KMS-11 (cell line): ENCODE data around the gene CD86.

Source experiments
- H2AFZ ChIP-seq: fragments of 200-600 bp; sonication (generic); 2 replicates; pipeline ENCODE4 v1.6.1; 2016; ENCODE audit warnings: antibody characterized with exemption, mixed run types, low read depth
- H3K27ac ChIP-seq: fragments of 200-600 bp; sonication (generic); 2 replicates; pipeline ENCODE4 v1.6.1; 2016; ENCODE audit warnings: mild to moderate bottlenecking, mixed run types
- H3K27me3 ChIP-seq: fragments of 200-600 bp; sonication (generic); 2 replicates; pipeline ENCODE4 v1.6.1; 2017; ENCODE audit warnings: mild to moderate bottlenecking, low read depth, mixed run types, moderate library complexity; ENCODE audit not compliant: insufficient read depth
- H3K36me3 ChIP-seq: fragments of 200-600 bp; sonication (generic); 2 replicates; pipeline ENCODE4 v1.6.1; 2017; ENCODE audit warnings: mild to moderate bottlenecking, mixed run types; ENCODE audit not compliant: insufficient read depth
- H3K4me1 ChIP-seq: fragments of 200-600 bp; sonication (generic); 2 replicates; pipeline ENCODE4 v1.6.1; 2016; ENCODE audit warnings: mild to moderate bottlenecking, low read depth, mixed run types; ENCODE audit not compliant: poor library complexity, severe bottlenecking
- H3K4me2 ChIP-seq: fragments of 200-600 bp; sonication (generic); 2 replicates; pipeline ENCODE4 v1.7.0; 2016; ENCODE audit warnings: mild to moderate bottlenecking, mixed run types
- H3K4me3 ChIP-seq: fragments of 200-600 bp; sonication (generic); IDR thresholded peaks from 2 replicates; pipeline ENCODE4 v1.6.1; 2017; ENCODE audit warnings: low read depth, low read length, mixed read lengths; ENCODE audit not compliant: insufficient read depth
- H3K79me2 ChIP-seq: fragments of 200-600 bp; sonication (generic); 2 replicates; pipeline ENCODE4 v1.6.1; 2016; ENCODE audit warnings: low read depth, mixed run types; ENCODE audit not compliant: insufficient read depth
- H3K9ac ChIP-seq: fragments of 200-600 bp; sonication (generic); 2 replicates; pipeline ENCODE4 v1.6.1; 2016; ENCODE audit warnings: mild to moderate bottlenecking, mixed run types
- H4K20me1 ChIP-seq: fragments of 200-600 bp; sonication (generic); 2 replicates; pipeline ENCODE4 v1.6.1; 2016; ENCODE audit warnings: mild to moderate bottlenecking, mixed run types; ENCODE audit not compliant: insufficient read depth
- TF ChIP-seq, protein P1 (sequence below): fragments of 200-600 bp; sonication (generic); conservative IDR thresholded peaks from 2 replicates; pipeline ENCODE4 v1.6.1; 2017; ENCODE audit warnings: low read depth, mild to moderate bottlenecking, antibody characterized with exemption, low read length, moderate library complexity, mixed read lengths

Gene CD86

DNA sequence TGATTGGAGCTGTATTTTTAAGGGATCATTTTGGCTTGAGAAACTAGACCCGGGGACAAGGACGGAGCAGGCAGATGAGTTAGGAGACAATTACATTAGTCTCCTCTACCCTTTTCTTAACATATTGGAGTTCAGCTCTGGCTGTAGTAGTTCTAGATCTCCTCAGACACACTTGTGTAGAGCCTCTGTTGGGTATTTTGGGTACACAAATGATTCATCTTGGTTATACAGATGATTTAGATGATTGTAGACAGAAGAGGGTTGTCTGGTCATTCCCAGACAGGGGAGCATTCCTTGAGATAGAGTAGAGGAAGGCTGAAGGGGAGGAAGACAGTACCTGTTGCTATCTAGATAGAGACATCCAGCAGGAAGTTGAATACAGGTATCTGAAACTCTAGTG lies 43.4 kb downstream of the CD86 start:
- Histone ChIP-seq H3K4me1 (peaks cover 25% of the 10 kb centered on the region), H3K9ac (no peak overlapping the region), H3K36me3 (no peaks in the 10 kb centered on the region), H2AFZ (no peak overlapping the region), H3K4me3 (no peak overlapping the region), H4K20me1 (no peaks in the 10 kb centered on the region), H3K79me2 (no peaks in the 10 kb centered on the region), H3K27me3 (no peaks in the 10 kb centered on the region), H3K4me2 (no peak overlapping the region), H3K27ac (no peak overlapping the region)
- TF ChIP-seq, protein P1, sequence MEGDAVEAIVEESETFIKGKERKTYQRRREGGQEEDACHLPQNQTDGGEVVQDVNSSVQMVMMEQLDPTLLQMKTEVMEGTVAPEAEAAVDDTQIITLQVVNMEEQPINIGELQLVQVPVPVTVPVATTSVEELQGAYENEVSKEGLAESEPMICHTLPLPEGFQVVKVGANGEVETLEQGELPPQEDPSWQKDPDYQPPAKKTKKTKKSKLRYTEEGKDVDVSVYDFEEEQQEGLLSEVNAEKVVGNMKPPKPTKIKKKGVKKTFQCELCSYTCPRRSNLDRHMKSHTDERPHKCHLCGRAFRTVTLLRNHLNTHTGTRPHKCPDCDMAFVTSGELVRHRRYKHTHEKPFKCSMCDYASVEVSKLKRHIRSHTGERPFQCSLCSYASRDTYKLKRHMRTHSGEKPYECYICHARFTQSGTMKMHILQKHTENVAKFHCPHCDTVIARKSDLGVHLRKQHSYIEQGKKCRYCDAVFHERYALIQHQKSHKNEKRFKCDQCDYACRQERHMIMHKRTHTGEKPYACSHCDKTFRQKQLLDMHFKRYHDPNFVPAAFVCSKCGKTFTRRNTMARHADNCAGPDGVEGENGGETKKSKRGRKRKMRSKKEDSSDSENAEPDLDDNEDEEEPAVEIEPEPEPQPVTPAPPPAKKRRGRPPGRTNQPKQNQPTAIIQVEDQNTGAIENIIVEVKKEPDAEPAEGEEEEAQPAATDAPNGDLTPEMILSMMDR = no peak

DNA sequence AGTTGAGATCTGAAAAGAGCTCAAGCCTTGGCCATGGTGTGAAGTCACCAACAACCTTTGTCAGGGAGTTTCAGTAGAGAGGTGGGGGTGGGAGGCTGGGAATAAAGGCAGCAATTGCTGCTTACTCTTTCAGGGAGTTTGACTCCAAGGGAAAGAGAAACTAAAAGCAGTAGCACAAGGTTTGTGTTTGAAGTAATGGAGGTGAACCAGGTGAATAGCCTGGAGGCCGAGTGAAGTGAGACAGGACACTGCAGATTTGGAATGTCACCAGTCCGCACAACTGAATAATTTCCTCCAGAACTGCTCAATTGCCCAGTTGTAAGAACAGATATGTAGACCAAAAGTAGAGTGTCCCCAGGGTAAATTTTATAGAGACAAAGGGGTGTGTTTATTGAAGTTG lies 44.1 kb downstream of the CD86 start:
- Histone ChIP-seq H3K4me3 (no peak overlapping the region), H3K36me3 (no peaks in the 10 kb centered on the region), H4K20me1 (no peaks in the 10 kb centered on the region), H2AFZ (no peak overlapping the region), H3K4me2 (no peak overlapping the region), H3K27ac (no peak overlapping the region), H3K79me2 (no peaks in the 10 kb centered on the region), H3K4me1 (peaks cover 22% of the 10 kb centered on the region), H3K27me3 (no peaks in the 10 kb centered on the region), H3K9ac (no peak overlapping the region)
- TF ChIP-seq, protein P1 = no peak

DNA sequence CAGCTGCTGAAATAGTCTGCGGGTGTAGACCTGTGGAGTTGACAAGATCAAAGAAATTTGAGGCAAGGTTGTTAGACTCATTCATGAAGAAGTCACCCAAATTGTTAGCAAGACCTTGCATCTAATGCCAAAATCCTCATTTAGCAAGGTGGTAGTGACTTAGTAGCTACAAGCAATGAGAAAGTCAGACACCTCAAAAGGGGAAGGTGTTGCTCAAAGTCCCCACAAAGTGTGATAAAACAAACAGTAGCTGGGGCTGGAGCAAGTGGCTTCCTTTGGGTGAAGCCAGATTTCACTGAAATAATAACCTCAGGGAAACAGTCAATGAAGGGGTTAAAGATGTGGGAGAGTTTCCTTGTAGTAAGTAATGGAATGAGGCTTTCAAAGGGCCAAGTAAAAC lies 44.9 kb downstream of the CD86 start:
- no peaks in the 10 kb centered on the region for H4K20me1 ChIP-seq
- H3K27me3 ChIP-seq = no peaks in the 10 kb centered on the region
- no peak overlapping the region for H3K27ac ChIP-seq
- H2AFZ ChIP-seq = no peak overlapping the region
- no peaks in the 10 kb centered on the region for H3K79me2 ChIP-seq
- no peak overlapping the region for H3K4me3 ChIP-seq
- H3K4me1 ChIP-seq = peaks cover 15% of the 10 kb centered on the region
- TF ChIP-seq, protein P1 = no peak
- H3K9ac ChIP-seq = no peak overlapping the region
- no peak overlapping the region for H3K4me2 ChIP-seq
- no peaks in the 10 kb centered on the region for H3K36me3 ChIP-seq

DNA sequence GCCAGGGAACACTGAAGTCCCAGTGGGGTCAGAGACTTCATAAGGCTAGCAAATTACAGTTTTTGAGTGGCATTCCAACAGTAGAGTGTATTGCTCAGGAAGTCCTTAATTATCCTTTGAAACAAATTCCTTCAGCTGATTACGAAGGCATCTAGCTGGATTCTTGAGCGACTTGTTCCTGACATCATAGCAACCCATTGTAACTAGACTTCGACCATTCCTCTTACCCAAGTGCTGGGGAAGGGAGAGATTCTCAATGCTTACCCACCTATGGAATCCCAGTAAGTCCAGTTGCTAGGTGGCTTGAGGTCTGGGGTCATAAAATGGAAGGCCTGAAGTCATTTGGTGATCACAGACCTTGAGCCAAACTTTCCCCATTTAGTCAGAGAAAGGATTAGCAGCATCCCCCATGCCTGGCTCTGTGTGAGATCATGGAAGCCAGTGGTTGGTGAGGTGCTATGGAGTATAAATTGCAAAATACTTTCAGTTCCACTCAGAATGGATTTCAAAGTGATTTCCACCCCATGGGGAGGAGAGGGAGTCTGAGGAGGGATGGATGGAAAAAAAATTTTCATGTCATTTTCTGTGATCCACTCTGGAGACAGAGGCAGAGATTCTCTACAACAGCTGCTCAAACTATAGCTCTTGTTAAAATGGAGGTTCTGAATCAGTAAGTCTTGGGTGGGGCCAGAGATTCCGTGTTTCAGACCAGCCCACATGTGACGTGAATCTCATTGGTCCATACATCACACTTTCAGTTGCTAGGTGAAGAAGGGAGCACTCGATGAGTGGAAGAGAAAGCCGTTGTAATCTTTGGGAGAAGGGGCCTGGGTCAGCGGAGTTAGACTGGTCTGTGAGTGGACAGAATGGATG lies 45.7 kb downstream of the CD86 start:
- TF ChIP-seq, protein P1 = no peak
- H3K4me2 ChIP-seq = 0 out of 2 replicates have a peak overlapping the region, but pooled peaks have one; percentile 0
- no peaks in the 10 kb centered on the region for H3K27me3 ChIP-seq
- peaks cover 15% of the 10 kb centered on the region for H3K4me1 ChIP-seq
- no peak overlapping the region for H3K4me3 ChIP-seq
- no peak overlapping the region for H3K9ac ChIP-seq
- no peaks in the 10 kb centered on the region for H4K20me1 ChIP-seq
- 0 out of 2 replicates have a peak overlapping the region, but pooled peaks have one; percentile 35 for H2AFZ ChIP-seq
- H3K79me2 ChIP-seq = no peaks in the 10 kb centered on the region
- no peaks in the 10 kb centered on the region for H3K36me3 ChIP-seq
- H3K27ac ChIP-seq = no peak overlapping the region
